Endodermal cell (in vitro differentiated cells): ENCODE measurements around the gene ZBTB22. TPM values are rescaled to one million over a fixed set of nuclear protein-coding genes. Genes with fewer than 3 reads are reported as not detected.
"Not testable (repeated sequence)": the region's sequence is repeated elsewhere in the genome, so short reads cannot be mapped to it uniquely, and the experiment has no call there.

ENCODE experiments used
- DNase-seq: peaks from one replicate; pipeline ENCODE4 v3.0.0-alpha.2; 2017
- H3K27ac ChIP-seq: 2 replicates; pipeline ENCODE4 v1.5.1; 2013; ENCODE audit warnings: mild to moderate bottlenecking, low read depth, low read length, moderate library complexity
- H3K27me3 ChIP-seq: 2 replicates; pipeline ENCODE4 v1.6.1; 2013; ENCODE audit warnings: mild to moderate bottlenecking, low read length, moderate library complexity; ENCODE audit not compliant: insufficient read depth, control insufficient read depth, poor library complexity, severe bottlenecking
- H3K36me3 ChIP-seq: 2 replicates; pipeline ENCODE4 v1.7.0; 2013; ENCODE audit warnings: mild to moderate bottlenecking, low read length, moderate library complexity; ENCODE audit not compliant: control insufficient read depth, insufficient read depth
- H3K4me1 ChIP-seq: one replicate; pipeline ENCODE4 v1.7.0; 2013; ENCODE audit warnings: low read length; ENCODE audit not compliant: control insufficient read depth, insufficient read depth
- H3K4me3 ChIP-seq: 2 replicates; pipeline ENCODE4 v1.5.1; 2013; ENCODE audit warnings: mild to moderate bottlenecking, low read length, moderate library complexity
- H3K9ac ChIP-seq: 2 replicates; pipeline ENCODE4 v1.6.1; 2013; ENCODE audit warnings: mild to moderate bottlenecking, low read length, moderate library complexity; ENCODE audit not compliant: poor library complexity, severe bottlenecking; ENCODE audit errors: extremely low read depth
- H3K9me3 ChIP-seq: 2 replicates; pipeline ENCODE4 v1.6.1; 2013; ENCODE audit warnings: mild to moderate bottlenecking, low read length, moderate library complexity; ENCODE audit not compliant: control insufficient read depth
- H3K27ac Mint-ChIP-seq: 2 replicates; pipeline ENCODE4 v1.8.0; 2020; ENCODE audit warnings: mixed read lengths
- H3K27me3 Mint-ChIP-seq: 2 replicates; pipeline ENCODE4 v1.8.0; 2021; ENCODE audit warnings: mild to moderate bottlenecking, mixed read lengths; ENCODE audit not compliant: insufficient read depth
- H3K36me3 Mint-ChIP-seq: 2 replicates; pipeline ENCODE4 v1.8.0; 2020; ENCODE audit warnings: low read depth, mixed read lengths
- H3K4me1 Mint-ChIP-seq: 2 replicates; pipeline ENCODE4 v1.8.0; 2020; ENCODE audit warnings: mixed read lengths
- H3K4me3 Mint-ChIP-seq: 2 replicates; pipeline ENCODE4 v1.8.0; 2020; ENCODE audit warnings: mild to moderate bottlenecking, moderate library complexity, mixed read lengths
- H3K9me3 Mint-ChIP-seq: 2 replicates; pipeline ENCODE4 v1.8.0; 2020; ENCODE audit warnings: mild to moderate bottlenecking, mixed read lengths
- CTCF ChIP-seq: fragments of 200-600 bp; sonication (generic); conservative IDR thresholded peaks from 2 replicates; pipeline ENCODE4 v1.5.0; 2021; ENCODE audit warnings: antibody characterized with exemption, mild to moderate bottlenecking
- WGBS, 2 experiments: methylation state at CpG; one replicate each; pipeline versions ENCODE4 v1.1.5 to v1.1.7; 2013; ENCODE audit warnings: missing lambda C conversion rate in 2 of 2, mixed read lengths in 1 of 2; ENCODE audit not compliant: insufficient coverage in 1 of 2, insufficient read length in 1 of 2; 5-methylcytosine and 5-hydroxymethylcytosine counted together
- total RNA-seq, 2 donors: library from RNA; stranded (reverse); fragmentation: NEBNext Ultra II Directional in 1 of 2; extraction: Animal tissue kit (Norgen Biotek cat#: 25700) in 1 of 2; gene quantifications; 2 replicates in 1 of 2; 3 replicates in 1 of 2; pipeline ENCODE4 v1.2.1, GENCODE V29; 2021

ZBTB22 gene
- total RNA-seq, 2 donors from 2014 or later, result 15.2 to 19.8 TPM

GRCh38 chr6:33276581-33276863, 41.0 kb downstream of the ZBTB22 start:
- H3K27ac ChIP-seq, result peak overlapping the region; percentile 77
- H3K36me3 ChIP-seq, result peaks cover 69% of the 10 kb centered on the region
- H3K4me3 ChIP-seq, result peak overlapping the region; percentile 98
- Mint-ChIP-seq H3K27ac (peak overlapping the region; percentile 91), H3K27me3 (no peaks in the 10 kb centered on the region), H3K9me3 (no peaks in the 10 kb centered on the region), H3K4me3 (peak overlapping the region; percentile 98), H3K4me1 (peaks cover 35% of the 10 kb centered on the region), H3K36me3 (peaks cover 58% of the 10 kb centered on the region)
- DNase-seq, result no peak
- no peaks in the 10 kb centered on the region for H3K4me1 ChIP-seq
- no peaks in the 10 kb centered on the region for H3K9me3 ChIP-seq
- no peak for TF ChIP-seq CTCF
- H3K27me3 ChIP-seq, result no peaks in the 10 kb centered on the region
- peak overlapping the region; percentile 42 for H3K9ac ChIP-seq

- H3K9me3 Mint-ChIP-seq, H3K9me3 ChIP-seq, H3K4me1 ChIP-seq, H3K27me3 Mint-ChIP-seq, H3K27me3 ChIP-seq, DNase-seq: not testable (repeated sequence)
- peaks cover 66% of the 10 kb centered on the region for H3K36me3 ChIP-seq
- Mint-ChIP-seq H3K4me3 (peak overlapping the region; percentile 98), H3K4me1 (peaks cover 35% of the 10 kb centered on the region), H3K36me3 (peaks cover 58% of the 10 kb centered on the region), H3K27ac (peak overlapping the region; percentile 91)
- WGBS, 2 experiments, result 80 to 88% methylated on average over 5 to 16 of the region's 16 CpGs
- peak overlapping the region; percentile 77 for H3K27ac ChIP-seq
- peak overlapping the region; percentile 42 for H3K9ac ChIP-seq
- peak overlapping the region; percentile 98 for H3K4me3 ChIP-seq
Measured at GRCh38 chr6:33275795-33276580, 41.6 kb downstream of the ZBTB22 start.

GRCh38 chr6:33273924-33274902, 43.3 kb downstream of the ZBTB22 start:
- Histone ChIP-seq H3K4me3 (peak overlapping the region; percentile 98), H3K9me3 (no peaks in the 10 kb centered on the region), H3K9ac (peak overlapping the region; percentile 0), H3K36me3 (peaks cover 52% of the 10 kb centered on the region), H3K27me3 (no peaks in the 10 kb centered on the region), H3K27ac (no peak overlapping the region), H3K4me1 (no peaks in the 10 kb centered on the region)
- no peaks in the 10 kb centered on the region for H3K9me3 Mint-ChIP-seq
- peaks cover 35% of the 10 kb centered on the region for H3K4me1 Mint-ChIP-seq
- no peaks in the 10 kb centered on the region for H3K27me3 Mint-ChIP-seq
- peak overlapping the region; percentile 91 for H3K27ac Mint-ChIP-seq
- no peak for TF ChIP-seq CTCF
- peak overlapping the region; percentile 98 for H3K4me3 Mint-ChIP-seq
- H3K36me3 Mint-ChIP-seq, result peaks cover 51% of the 10 kb centered on the region
- 83 to 87% methylated on average over 11 to 14 of the region's 14 CpGs for WGBS, 2 experiments
- DNase-seq, result no peak
